ENCODE results near the gene ZNF564. TPM values are rescaled to one million over a fixed set of nuclear protein-coding genes. Genes with fewer than 3 reads are reported as not detected.

Gene ZNF564
- total and polyA plus RNA-seq, 2 of the 13 experiments (the other 11 are each of a cell fraction or from before 2014, with no cell fraction given), result 2.3 to 11.1 TPM

DNA sequence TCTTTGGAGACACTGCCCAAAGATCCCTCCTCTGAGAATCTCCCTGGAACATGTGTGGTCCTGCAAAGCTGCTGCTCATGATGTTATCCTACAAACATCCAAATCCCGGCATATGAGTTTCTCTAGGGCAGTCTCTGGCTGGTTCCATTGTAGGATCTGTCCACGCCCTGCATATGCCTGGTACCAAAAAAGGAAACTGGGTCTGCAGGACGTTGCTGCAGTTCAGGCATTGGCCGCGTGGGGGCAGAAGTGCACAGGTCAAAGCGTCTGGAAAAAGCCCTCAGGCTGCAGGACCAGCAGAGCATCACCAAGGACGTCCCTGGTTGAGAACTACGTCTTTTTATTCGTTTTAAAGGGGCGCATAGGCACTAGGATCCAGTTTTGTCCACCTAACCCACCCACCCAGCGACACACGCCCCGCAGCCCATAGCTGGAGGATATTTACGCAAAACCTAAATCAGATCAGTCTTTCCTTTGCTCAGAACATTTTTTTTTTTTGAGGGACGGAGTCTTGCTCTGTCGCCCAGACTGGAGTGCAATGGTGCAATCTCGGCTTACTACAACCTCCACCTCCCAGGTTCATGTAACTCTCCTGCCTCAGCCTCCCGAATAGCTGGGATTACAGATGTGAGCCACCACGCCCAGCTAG is 12.9 kb upstream of the ZNF564 start (continued):
- TF ChIP-seq ZNF788 (CRISPR knock-in tag; IDR thresholded peaks at IDR 0.05; ENCODE audit: borderline replicate concordance), result peak; percentile 21; the same call in 1 of the 2 replicates
- no peak for TF ChIP-seq FOXO1 (CRISPR knock-in tag; IDR thresholded peaks at IDR 0.05)
- TF ChIP-seq ZNF160 (CRISPR knock-in tag; IDR thresholded peaks at IDR 0.05), result no peak
- no peak for TF ChIP-seq HOMEZ (CRISPR knock-in tag; IDR thresholded peaks at IDR 0.05; ENCODE audit: low read depth)
- peak; percentile 66; the same call in 1 of the 2 replicates for TF ChIP-seq ERF (CRISPR knock-in tag; IDR thresholded peaks at IDR 0.05)
- TF ChIP-seq PHF5A (CRISPR knock-in tag; IDR thresholded peaks at IDR 0.05; ENCODE audit: low read depth, unreplicated experiment), result no peak
- TF ChIP-seq SSRP1 (CRISPR knock-in tag; IDR thresholded peaks at IDR 0.05), result no peak
- TF ChIP-seq POGZ (CRISPR knock-in tag; IDR thresholded peaks at IDR 0.05), result no peak
- TF ChIP-seq HDAC2 (CRISPR knock-in tag; IDR thresholded peaks at IDR 0.05), result 0 out of 2 replicates have a peak, but pooled peaks have one; percentile 14
- no peak for TF ChIP-seq ZSCAN30 (CRISPR knock-in tag; IDR thresholded peaks at IDR 0.05)
- TF ChIP-seq TFAP4 (IDR thresholded peaks at IDR 0.05; ENCODE audit: borderline replicate concordance, low read depth), result no peak; the same call in 1 of the 2 replicates
- no peak for TF ChIP-seq AKAP8 (CRISPR knock-in tag; IDR thresholded peaks at IDR 0.05)
- TF ChIP-seq RBM22 (optimal IDR thresholded peaks at IDR 0.05; ENCODE audit: low read length), result no peak
- no peak for TF ChIP-seq ZNF878 (CRISPR knock-in tag; IDR thresholded peaks at IDR 0.05)
- TF ChIP-seq ATF6 (CRISPR knock-in tag; conservative IDR thresholded peaks at IDR 0.05), result no peak
- TF ChIP-seq SALL1 (CRISPR knock-in tag; IDR thresholded peaks at IDR 0.05), result peak; percentile 52; the same call in 1 of the 2 replicates
- peak; percentile 55; the same call in 1 of the 2 replicates for TF ChIP-seq ZNF614 (CRISPR knock-in tag; IDR thresholded peaks at IDR 0.05; ENCODE audit: borderline replicate concordance)
- no peak for TF ChIP-seq LCORL (IDR thresholded peaks at IDR 0.05)
- no peak for TF ChIP-seq LCORL (CRISPR knock-in tag; IDR thresholded peaks at IDR 0.05)
- no peak for TF ChIP-seq ZFP36 (IDR thresholded peaks at IDR 0.05; ENCODE audit: borderline replicate concordance, low read depth, low read length, partially characterized antibody)
- TF ChIP-seq STAG1 (CRISPR knock-in tag; IDR thresholded peaks at IDR 0.05), result peak; percentile 93
- no peak for TF ChIP-seq LRRFIP1 (CRISPR knock-in tag; conservative IDR thresholded peaks at IDR 0.05)
